ENCODE results near the gene PRSS50.
A peak's percentile ranks its signal among the peaks of the same experiment; 100 is the strongest.

Gene PRSS50

GRCh38 chr3:46670000-46670890, 47.4 kb downstream of the PRSS50 start:
- TF ChIP-seq CTCF (conservative IDR thresholded peaks at IDR 0.05) (no peak; the same call in 1 of the 2 replicates), ZFX (IDR thresholded peaks at IDR 0.05) (no peak)
- no peak overlapping the region for H3K27ac ChIP-seq

- H3K27ac ChIP-seq: no peak overlapping the region
- TF ChIP-seq CTCF (conservative IDR thresholded peaks at IDR 0.05) (no peak), ZFX (IDR thresholded peaks at IDR 0.05) (no peak)
Measured at GRCh38 chr3:46669191-46669999, 48.3 kb downstream of the PRSS50 start.

DNA sequence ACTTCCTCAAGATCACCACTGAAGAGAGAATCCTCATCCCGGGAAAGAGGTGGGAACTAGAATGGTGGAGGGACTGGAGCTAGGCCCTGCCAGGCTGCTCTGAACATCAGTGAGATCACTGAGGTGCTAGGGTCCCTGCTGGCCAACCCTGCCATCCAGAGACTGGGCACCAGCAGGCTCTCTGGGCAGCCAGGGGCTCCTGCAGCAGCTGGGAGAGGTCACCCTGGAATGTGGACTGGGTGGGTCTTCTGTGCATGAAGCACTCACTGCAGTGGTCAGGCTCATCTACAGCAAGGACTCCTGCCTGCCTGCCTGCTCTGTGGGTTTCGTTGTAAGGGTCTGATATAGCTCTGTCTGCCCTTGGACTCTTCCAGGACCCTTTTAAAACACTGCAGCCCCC, 49.1 kb downstream of the PRSS50 start:
- no peak overlapping the region for H3K27ac ChIP-seq
- TF ChIP-seq ZFX (IDR thresholded peaks at IDR 0.05): no peak

DNA sequence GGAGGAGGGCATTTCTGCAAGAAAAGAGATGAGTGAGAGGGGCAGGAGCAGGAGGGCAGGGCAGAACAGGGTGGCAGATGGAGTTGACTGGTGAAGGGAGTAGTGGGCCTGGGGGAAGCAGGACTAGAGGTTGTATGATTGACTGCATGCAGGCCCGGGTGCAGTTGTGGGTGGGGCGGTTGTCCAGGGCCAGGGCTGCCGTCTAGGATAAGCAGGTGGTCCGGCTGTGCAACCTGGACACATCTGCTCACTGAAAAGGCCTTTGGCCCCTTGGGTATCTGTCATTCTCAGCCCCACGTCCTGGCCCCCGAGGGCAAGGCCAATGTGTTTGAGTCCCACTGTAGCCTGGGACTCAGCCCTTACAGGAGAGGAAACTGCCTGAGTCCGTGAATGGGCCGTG, 49.6 kb downstream of the PRSS50 start:
- H3K27ac ChIP-seq: no peak overlapping the region
- TF ChIP-seq ZFX (IDR thresholded peaks at IDR 0.05) (no peak), CTCF (conservative IDR thresholded peaks at IDR 0.05) (no peak)

GRCh38 chr3:46667657-46668056, 50.0 kb downstream of the PRSS50 start:
- no peak overlapping the region; the same call in 1 of the 2 replicates for H3K27ac ChIP-seq
- TF ChIP-seq CTCF (conservative IDR thresholded peaks at IDR 0.05) (no peak), ZFX (IDR thresholded peaks at IDR 0.05) (no peak)

- TF ChIP-seq ZFX (IDR thresholded peaks at IDR 0.05): no peak
- peak overlapping the region; percentile 62; the same call in 1 of the 2 replicates for H3K27ac ChIP-seq
Measured at GRCh38 chr3:46667061-46667621, 50.5 kb downstream of the PRSS50 start.

GRCh38 chr3:46666453-46666845, 51.2 kb downstream of the PRSS50 start:
- TF ChIP-seq ZFX (IDR thresholded peaks at IDR 0.05): no peak
- TF ChIP-seq CTCF (conservative IDR thresholded peaks at IDR 0.05): no peak
- H3K27ac ChIP-seq: peak overlapping the region; percentile 62
